DMS153 treated with DMSO at 0.1 percent for 48 hours (cell line): Measurements from ENCODE around the gene DISC1.

ENCODE experiments used
- DNase-seq: peaks from one replicate; lab custom pipeline; 2025; ENCODE audit not compliant: unreplicated experiment; lab: John Stamatoyannopoulos, UW

The DISC1 gene

GRCh38 chr1:231806623-231807495, 180.3 kb downstream of the DISC1 start:
- peak; percentile 59 for DNase-seq

GRCh38 chr1:231807541-231807940, 181.0 kb downstream of the DISC1 start:
- DNase-seq: no peak

GRCh38 chr1:231808116-231808515, 181.5 kb downstream of the DISC1 start:
- DNase-seq: no peak

GRCh38 chr1:231808990-231809389, 182.4 kb downstream of the DISC1 start:
- no peak for DNase-seq

- no peak for DNase-seq
Observed at GRCh38 chr1:231810415-231810814, 183.8 kb downstream of the DISC1 start.

- DNase-seq: no peak
Observed at GRCh38 chr1:231814021-231814420, 187.4 kb downstream of the DISC1 start.

- no peak for DNase-seq
Observed at GRCh38 chr1:231814521-231814920, 187.9 kb downstream of the DISC1 start.

DNA sequence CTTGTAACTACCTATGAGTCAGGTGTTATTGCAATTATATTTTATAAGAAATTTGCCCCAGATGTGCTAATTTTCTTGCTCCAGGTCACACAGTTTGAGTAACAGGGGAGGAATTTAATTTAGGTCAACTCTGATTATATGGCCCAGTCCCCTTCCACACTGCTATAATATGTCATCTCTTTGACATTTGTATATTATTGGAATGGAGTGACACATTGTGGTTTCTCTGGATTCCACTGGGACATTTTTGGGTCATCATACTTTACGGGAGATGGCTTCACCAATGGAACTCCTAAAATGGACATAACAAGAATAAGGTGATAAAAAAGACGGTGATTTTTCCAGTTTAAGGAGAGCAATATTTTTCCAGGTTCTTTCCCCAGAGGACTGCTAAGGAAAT, 191.2 kb downstream of the DISC1 start:
- DNase-seq: no peak

DNA sequence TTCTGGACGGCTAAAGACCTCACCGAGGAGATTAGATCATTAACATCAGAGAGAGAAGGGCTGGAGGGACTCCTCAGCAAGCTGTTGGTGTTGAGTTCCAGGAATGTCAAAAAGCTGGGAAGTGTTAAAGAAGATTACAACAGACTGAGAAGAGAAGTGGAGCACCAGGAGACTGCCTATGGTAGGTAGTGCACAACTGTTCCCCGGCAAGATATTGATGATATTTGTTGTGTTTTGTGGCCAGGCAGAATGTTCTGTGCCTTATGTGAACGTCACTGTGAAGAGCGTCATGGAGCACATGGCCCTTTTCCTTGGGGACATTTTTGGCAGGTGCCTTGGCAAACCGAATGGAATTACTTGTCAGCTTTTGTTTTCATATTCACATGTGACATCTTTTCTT, 191.7 kb downstream of the DISC1 start:
- no peak for DNase-seq

DNA sequence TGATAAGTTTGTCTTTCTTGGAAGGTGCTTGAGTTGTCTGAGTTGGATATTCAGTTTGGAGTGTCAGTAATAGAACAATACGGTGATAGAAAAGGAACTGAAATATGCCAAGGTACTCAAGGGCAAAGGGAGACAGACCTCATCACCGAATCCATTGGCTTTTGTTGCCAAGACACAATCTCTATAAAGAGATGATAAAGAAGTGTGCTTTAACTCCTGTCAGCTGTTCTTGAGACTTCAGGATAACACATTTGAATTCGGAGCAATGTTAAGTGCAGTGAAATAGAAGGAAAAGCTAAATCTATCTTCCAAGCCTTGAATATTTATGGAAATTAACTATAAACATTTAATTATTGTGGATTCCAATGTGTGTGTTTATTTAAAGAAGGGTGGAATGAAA, 194.7 kb downstream of the DISC1 start:
- DNase-seq: no peak

GRCh38 chr1:231822041-231822440, 195.5 kb downstream of the DISC1 start:
- DNase-seq: no peak

DNA sequence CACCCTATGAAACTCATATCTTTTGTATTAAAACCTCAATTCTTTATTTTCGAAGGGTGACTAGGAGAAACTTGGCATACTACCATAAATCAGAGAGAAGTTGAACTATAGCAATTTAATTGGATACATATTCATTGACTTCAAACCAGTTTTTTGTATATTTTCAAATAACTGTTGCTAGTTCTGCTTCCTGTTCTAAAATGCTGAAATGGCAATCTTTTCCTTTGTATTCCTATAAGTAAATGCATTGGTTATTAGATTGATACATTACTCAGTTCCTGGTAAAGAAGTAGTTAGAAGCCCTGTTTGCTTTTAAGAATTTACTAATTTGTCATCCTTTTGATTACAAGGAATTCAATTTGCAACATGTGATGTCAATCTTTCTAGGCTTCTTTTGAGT, 200.0 kb downstream of the DISC1 start:
- DNase-seq: no peak

GRCh38 chr1:231827337-231828105, 200.9 kb downstream of the DISC1 start:
- DNase-seq: no peak

DNA sequence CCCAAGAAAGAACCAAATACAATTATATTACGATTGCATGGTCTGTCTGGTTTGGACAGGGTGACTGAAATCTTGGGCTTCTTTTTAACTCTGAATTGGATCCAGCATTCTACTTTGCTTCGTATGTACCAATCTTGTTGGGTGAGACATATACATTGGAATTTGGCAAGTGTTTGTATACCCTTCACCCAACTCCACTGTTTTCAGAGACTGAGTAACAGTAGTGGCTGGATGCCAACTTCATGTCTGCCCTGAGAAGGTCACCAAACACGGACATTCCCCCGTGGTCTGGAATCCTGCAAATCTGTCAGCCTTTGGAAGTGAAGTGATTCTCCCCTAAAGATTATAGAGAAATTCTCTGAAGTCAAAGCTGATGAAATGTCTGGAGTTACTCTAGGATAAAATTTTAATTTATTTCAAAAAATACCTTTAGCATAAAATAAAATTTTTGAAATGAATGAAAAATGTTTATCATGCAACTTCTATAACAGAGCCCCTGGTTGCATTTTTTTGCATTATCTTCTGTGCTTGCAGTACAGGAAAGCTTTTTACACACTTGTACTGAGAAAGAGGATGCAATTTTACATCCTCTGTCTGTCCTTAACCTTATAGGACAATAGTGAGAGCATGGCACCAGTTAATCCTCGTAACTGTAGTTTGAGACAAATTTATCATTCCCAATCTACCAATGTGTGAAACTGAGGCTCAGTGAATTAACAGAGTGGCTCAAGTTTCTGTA, 201.8 kb downstream of the DISC1 start:
- no peak for DNase-seq

DNA sequence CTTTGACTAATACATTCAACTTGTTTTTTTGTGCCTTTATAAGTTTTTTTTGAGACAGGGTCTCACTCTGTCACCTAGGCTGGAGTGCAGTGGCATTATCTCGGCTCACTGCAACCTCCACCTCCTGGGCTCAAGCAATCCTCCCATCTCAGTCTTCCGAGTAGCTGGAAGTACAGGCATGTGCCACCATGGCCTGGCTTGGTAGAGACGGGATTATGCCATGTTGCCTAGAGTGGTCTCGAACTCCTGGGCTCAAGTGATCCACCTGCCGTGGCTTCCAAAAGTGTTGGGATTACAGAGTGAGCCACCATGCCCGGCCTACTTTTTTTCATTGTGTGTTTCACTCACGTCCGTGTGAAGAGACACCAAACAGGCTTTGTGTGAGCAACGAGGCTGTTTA, 202.7 kb downstream of the DISC1 start:
- DNase-seq: no peak

- DNase-seq: no peak
Observed at GRCh38 chr1:231836227-231836893, 209.8 kb downstream of the DISC1 start.

GRCh38 chr1:231838521-231838920, 211.9 kb downstream of the DISC1 start:
- DNase-seq: no peak

DNA sequence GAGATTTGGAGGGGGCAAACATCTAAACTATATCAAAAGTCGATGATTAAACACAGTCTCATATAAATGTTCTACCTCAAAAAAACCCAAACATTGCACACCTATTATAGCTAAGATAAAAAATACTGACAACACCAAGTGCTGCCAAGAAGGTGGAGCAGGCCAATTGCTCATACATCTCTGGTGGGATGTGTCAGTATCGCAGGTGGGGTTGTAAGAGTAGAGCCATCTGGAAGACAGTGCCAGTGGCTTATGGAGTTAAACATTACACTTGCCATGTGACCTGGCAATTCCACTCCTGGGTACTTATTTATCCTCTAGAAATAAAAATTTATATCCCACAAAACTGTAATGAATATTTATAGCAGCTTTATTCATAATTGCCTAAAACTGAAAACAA, 213.4 kb downstream of the DISC1 start:
- no peak for DNase-seq

DNA sequence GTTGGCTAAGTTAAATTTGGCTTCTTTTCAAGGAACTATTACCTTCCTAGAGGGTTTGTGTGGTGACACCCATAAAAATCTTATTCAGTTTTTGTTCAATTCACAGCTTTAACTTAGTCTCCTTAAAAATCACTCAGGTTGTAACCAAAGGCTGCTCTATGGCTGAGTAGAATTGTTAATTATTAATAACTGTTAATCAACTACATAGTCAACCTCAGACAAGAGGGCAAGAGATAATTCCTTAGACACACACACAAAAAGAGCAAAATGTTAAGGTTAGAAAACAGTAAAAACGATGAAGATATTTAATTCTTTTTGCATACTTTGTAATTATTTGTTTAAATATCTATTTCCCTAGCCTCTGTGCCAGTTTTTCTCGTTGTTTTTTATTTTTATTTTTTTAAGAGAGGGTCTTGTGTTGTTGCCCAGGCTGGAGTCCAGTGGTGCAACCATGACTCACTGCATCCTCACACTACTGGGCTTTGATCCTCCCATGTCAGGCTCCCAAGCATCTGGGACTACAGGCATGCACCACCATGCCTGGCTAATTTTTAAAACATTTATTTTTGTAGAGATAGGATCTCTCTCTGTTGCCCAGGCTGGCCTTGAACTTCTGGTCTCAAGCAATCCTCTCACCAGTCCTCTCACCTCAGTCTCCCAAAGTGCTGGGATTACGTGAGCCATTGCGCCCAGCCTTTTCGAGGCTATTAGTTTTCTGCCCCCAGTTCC, 215.2 kb downstream of the DISC1 start:
- no peak for DNase-seq

DNA sequence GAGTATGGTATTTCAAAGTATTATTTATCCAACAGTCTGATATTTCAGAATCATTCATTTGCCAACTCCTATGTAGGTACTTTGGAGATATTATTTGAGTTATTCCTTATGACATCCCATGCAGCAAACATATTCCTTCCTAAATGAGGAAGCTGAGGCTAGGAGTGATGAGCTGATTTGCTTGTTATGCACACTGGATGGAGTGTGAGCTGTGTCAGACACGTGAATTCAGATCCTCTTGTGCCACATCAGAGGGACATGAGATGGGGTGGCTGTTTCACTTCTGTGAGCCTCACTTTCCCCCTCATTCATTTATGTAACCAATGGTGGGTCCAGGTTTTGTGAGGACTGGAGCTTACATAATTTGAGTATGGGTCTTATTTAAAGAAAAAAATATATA, 215.9 kb downstream of the DISC1 start:
- DNase-seq: no peak
